Panc1 (cell line): ENCODE measurements around the gene CREB5. TPM values are rescaled to one million over a fixed set of nuclear protein-coding genes. Genes with fewer than 3 reads are reported as not detected.

Experiments used
- ATAC-seq: fragments of 200-7000 bp; cut with Tn5 transposase; 2 replicates; pipeline ENCODE4 v1.9.1; 2020; ENCODE audit warnings: mild to moderate bottlenecking, moderate library complexity
- BruUV-seq: library from RNA; stranded (reverse); fragments of 400-500 nt; replicated peaks from 2 replicates; lab custom pipeline; 2021; lab: Mats Ljungman, UMichigan
- CTCF ChIA-PET: fragments of 300-600 bp; sonication (Branson Sonifier 250); formaldehyde crosslinking; loops from one replicate; lab custom pipeline; 2022; ENCODE audit warnings: antibody characterized with exemption; lab: Charles Lee
- POLR2A ChIA-PET: fragments of 300-600 bp; sonication (Branson Sonifier 250); formaldehyde crosslinking; loops from one replicate; lab custom pipeline; 2022; ENCODE audit warnings: antibody characterized with exemption; lab: Charles Lee
- DNase-seq: peaks from one replicate; pipeline ENCODE4 v3.0.0-alpha.2; 2010; ENCODE audit warnings: low read depth, low spot score
- H3K27ac ChIP-seq: 2 replicates; pipeline ENCODE4 v1.5.1; 2011; ENCODE audit warnings: mild to moderate bottlenecking, low read length, inconsistent platforms
- H3K27me3 ChIP-seq: fragments of 200-500 bp; sonication (Bioruptor generic); 2 replicates; pipeline ENCODE4 v1.6.0; 2014; ENCODE audit warnings: low read length, inconsistent platforms; ENCODE audit not compliant: control insufficient read depth, insufficient read depth
- H3K36me3 ChIP-seq: fragments of 200-500 bp; sonication (Bioruptor generic); 2 replicates; pipeline ENCODE4 v1.5.1; 2014; ENCODE audit warnings: inconsistent platforms, mild to moderate bottlenecking, low read length, moderate library complexity; ENCODE audit not compliant: control insufficient read depth, insufficient read depth
- H3K4me1 ChIP-seq: 2 replicates; pipeline ENCODE4 v1.5.1; 2011; ENCODE audit warnings: inconsistent platforms, mild to moderate bottlenecking, low read length, moderate library complexity; ENCODE audit not compliant: control insufficient read depth, insufficient read depth
- H3K4me3 ChIP-seq, 2 experiments: 2 replicates each; pipeline ENCODE4 v1.5.1; 2011 to 2012; ENCODE audit warnings: low read depth in 2 of 2, low read length in 2 of 2, mild to moderate bottlenecking in 2 of 2, inconsistent platforms in 1 of 2, moderate library complexity in 1 of 2
- H3K9me3 ChIP-seq: fragments of 200-500 bp; sonication (Bioruptor generic); 2 replicates; pipeline ENCODE4 v1.5.1; 2014; ENCODE audit warnings: low read depth, mild to moderate bottlenecking, inconsistent platforms, low read length, moderate library complexity; ENCODE audit not compliant: control insufficient read depth, insufficient read depth
- POLR2AphosphoS5 ChIP-seq: IDR thresholded peaks from 2 replicates; pipeline ENCODE4 v1.6.1; 2012; ENCODE audit warnings: mild to moderate bottlenecking, low read depth, low read length, moderate library complexity
- SIN3A ChIP-seq: IDR thresholded peaks from 2 replicates; pipeline ENCODE4 v1.6.1; 2012; ENCODE audit warnings: low read depth, mild to moderate bottlenecking, low read length, moderate library complexity, borderline replicate concordance; ENCODE audit not compliant: insufficient read depth
- in situ Hi-C: cut with HindIII; loops from 2 replicates; pipeline ENCODE4 v1.10.0; 2016; ENCODE audit warnings: low sequenced_read_pairs, low pct_unique_long_range_greater_than_20kb
- intact Hi-C: fragments of 100-400 bp; cut with micrococcal nuclease; formaldehyde crosslinking; loops from one replicate; pipeline ENCODE4 v1.10.0; 2022; ENCODE audit not compliant: unreplicated experiment
- total RNA-seq: library from RNA; stranded (reverse); gene quantifications from one replicate; pipeline ENCODE4 v1.2.1, GENCODE V29; 2021; ENCODE audit not compliant: unreplicated experiment
- TF ChIP-seq, protein P1 (sequence below): fragments of 450-650 bp; IDR thresholded peaks from 2 replicates; pipeline ENCODE4 v1.5.1; 2017; ENCODE audit warnings: mild to moderate bottlenecking
- TF ChIP-seq, protein P2 (sequence below), 2 experiments: IDR thresholded peaks; 2 replicates each; pipeline ENCODE4 v1.6.1; 2011 to 2012; ENCODE audit warnings: low read depth in 2 of 2, control low read depth in 1 of 2, low read length in 1 of 2, mild to moderate bottlenecking in 1 of 2, moderate library complexity in 1 of 2; ENCODE audit not compliant: insufficient read depth in 1 of 2

The CREB5 gene
- total RNA-seq, 1 experiment from 2014 or later, result 3.1 TPM

DNA sequence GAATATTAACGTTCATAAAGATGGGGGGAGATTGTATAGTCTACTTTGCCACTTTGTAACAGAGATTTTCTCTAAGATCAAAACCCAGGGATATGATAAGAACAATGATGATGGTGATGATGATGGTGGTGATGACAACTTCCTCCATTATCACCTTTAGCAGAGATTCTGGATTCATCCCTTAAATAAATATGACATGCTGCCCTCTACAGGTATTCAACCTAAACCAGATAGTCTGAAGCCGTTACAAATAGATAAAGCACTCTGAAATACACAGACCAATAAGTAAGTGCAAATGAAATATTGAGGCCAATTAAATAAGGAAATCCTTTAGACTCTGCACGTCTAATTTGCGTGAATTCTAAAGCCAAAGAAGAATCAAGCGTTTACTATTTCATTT is 211.5 kb downstream of the CREB5 start:
- ChIA-PET CTCF (no interaction called here), POLR2A (no interaction called here)
- DNase-seq (no peak), ATAC-seq (no peak)
- intact Hi-C loops, result loop anchor here (10.0 kb wide), 2 partner anchors 231 to 329 kb away; no protein-coding TSS in a partner anchor
- Histone ChIP-seq H3K9me3 (no peaks in the 10 kb centered on the region), H3K4me1 (no peaks in the 10 kb centered on the region), H3K36me3 (no peaks in the 10 kb centered on the region), H3K27ac (no peak overlapping the region), H3K4me3 (no peak overlapping the region), H3K27me3 (peaks cover 2% of the 10 kb centered on the region; the same call in 1 of the 2 replicates)
- no TSS peak for BruUV-seq
- in situ Hi-C loops, result no loop called here
- TF ChIP-seq POLR2AphosphoS5, result no peak
- TF ChIP-seq, protein P1, sequence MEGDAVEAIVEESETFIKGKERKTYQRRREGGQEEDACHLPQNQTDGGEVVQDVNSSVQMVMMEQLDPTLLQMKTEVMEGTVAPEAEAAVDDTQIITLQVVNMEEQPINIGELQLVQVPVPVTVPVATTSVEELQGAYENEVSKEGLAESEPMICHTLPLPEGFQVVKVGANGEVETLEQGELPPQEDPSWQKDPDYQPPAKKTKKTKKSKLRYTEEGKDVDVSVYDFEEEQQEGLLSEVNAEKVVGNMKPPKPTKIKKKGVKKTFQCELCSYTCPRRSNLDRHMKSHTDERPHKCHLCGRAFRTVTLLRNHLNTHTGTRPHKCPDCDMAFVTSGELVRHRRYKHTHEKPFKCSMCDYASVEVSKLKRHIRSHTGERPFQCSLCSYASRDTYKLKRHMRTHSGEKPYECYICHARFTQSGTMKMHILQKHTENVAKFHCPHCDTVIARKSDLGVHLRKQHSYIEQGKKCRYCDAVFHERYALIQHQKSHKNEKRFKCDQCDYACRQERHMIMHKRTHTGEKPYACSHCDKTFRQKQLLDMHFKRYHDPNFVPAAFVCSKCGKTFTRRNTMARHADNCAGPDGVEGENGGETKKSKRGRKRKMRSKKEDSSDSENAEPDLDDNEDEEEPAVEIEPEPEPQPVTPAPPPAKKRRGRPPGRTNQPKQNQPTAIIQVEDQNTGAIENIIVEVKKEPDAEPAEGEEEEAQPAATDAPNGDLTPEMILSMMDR, result peak; percentile 44; the same call in 1 of the 2 replicates
- TF ChIP-seq, protein P2, sequence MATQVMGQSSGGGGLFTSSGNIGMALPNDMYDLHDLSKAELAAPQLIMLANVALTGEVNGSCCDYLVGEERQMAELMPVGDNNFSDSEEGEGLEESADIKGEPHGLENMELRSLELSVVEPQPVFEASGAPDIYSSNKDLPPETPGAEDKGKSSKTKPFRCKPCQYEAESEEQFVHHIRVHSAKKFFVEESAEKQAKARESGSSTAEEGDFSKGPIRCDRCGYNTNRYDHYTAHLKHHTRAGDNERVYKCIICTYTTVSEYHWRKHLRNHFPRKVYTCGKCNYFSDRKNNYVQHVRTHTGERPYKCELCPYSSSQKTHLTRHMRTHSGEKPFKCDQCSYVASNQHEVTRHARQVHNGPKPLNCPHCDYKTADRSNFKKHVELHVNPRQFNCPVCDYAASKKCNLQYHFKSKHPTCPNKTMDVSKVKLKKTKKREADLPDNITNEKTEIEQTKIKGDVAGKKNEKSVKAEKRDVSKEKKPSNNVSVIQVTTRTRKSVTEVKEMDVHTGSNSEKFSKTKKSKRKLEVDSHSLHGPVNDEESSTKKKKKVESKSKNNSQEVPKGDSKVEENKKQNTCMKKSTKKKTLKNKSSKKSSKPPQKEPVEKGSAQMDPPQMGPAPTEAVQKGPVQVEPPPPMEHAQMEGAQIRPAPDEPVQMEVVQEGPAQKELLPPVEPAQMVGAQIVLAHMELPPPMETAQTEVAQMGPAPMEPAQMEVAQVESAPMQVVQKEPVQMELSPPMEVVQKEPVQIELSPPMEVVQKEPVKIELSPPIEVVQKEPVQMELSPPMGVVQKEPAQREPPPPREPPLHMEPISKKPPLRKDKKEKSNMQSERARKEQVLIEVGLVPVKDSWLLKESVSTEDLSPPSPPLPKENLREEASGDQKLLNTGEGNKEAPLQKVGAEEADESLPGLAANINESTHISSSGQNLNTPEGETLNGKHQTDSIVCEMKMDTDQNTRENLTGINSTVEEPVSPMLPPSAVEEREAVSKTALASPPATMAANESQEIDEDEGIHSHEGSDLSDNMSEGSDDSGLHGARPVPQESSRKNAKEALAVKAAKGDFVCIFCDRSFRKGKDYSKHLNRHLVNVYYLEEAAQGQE (IDR thresholded peaks at IDR 0.05; ENCODE audit: insufficient read depth in 1 of 2, low read depth in 2 of 2, low read length in 1 of 2), result no peak

DNA sequence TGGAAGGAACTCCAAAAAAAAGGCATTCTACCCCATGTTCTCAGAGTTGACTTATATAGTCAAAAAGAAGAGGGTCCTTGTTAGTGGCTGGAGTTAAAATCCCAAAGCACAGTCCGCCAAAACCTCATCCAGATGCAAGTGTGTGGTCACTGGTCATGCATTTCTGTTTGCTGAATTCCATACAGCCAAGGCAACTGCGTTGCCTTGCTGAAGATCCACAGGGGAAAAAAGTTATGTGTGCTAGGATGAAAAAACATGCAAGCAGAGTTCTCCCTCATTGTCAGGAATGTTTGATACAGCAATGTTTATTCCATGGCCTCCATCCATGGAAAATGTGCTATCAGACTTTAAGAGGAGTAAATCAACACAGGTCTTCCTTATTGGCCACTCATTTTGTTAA is 213.1 kb downstream of the CREB5 start:
- intact Hi-C loops (loop anchor here (10.0 kb wide), 2 partner anchors 229 to 331 kb away; no protein-coding TSS in a partner anchor), in situ Hi-C loops (no loop called here)
- Histone ChIP-seq H3K4me3 (no peak overlapping the region), H3K27ac (no peak overlapping the region), H3K4me1 (no peaks in the 10 kb centered on the region), H3K36me3 (no peaks in the 10 kb centered on the region), H3K9me3 (no peaks in the 10 kb centered on the region), H3K27me3 (peaks cover 2% of the 10 kb centered on the region; the same call in 1 of the 2 replicates)
- CTCF ChIA-PET, result no interaction called here
- BruUV-seq, result no TSS peak
- POLR2A ChIA-PET, result no interaction called here
- TF ChIP-seq, protein P1, result no peak
- no peak for TF ChIP-seq POLR2AphosphoS5
- DNase-seq, result no peak
- no peak for ATAC-seq

DNA sequence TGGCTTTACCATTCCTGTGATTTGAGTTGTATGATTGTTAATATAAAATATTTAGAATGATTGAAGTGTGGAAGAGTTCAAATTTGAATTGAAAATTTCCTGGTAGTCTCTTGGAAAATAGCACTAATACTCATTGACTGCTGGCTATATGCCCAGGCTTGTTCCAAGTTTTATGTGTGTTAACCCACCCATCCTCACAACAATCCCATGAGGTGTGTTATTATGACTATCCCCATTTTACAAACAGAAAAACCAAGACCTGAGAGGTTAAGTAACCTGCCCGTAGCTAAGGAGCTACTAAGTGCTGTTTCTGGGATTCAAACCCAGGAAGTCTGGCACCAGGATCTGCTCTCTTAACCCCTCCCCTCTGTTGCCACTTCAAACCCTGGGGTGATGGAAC is 213.9 kb downstream of the CREB5 start:
- BruUV-seq, result no TSS peak
- Histone ChIP-seq H3K36me3 (no peaks in the 10 kb centered on the region), H3K4me1 (no peaks in the 10 kb centered on the region), H3K27ac (no peak overlapping the region), H3K4me3 (no peak overlapping the region), H3K9me3 (no peaks in the 10 kb centered on the region), H3K27me3 (peaks cover 2% of the 10 kb centered on the region; the same call in 1 of the 2 replicates)
- TF ChIP-seq SIN3A, result no peak
- TF ChIP-seq, protein P2 (IDR thresholded peaks at IDR 0.05; ENCODE audit: insufficient read depth in 1 of 2, low read depth in 2 of 2, low read length in 1 of 2), result no peak
- CTCF ChIA-PET, result no interaction called here
- in situ Hi-C loops (no loop called here), intact Hi-C loops (loop anchor here (2.0 to 10.0 kb wide), 3 partner anchors 229 to 331 kb away; no protein-coding TSS in a partner anchor)
- POLR2A ChIA-PET, result no interaction called here
- ATAC-seq (no peak), DNase-seq (no peak)
